ENCODE measurements around the gene ARF4.

ARF4 gene

DNA sequence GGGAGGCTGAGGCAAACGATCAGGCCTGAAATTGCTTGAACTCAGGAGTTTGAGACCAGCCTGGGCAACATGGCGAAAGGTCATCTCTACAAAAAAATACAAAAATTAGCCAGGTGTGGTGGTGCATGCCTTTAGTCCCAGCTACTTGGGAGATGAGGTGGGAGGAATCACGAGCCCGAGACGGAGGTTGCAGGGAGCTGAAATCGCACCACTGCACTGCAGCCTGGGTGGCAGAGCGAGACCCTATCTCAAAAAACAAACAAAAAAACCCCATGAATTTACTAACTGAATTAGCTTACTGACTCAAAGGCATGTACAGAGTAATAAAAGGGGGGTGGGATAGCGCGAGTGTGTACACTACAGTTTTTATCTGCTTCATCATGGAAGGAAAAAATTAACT lies 19.3 kb downstream of the ARF4 start:
- no peak for FAIRE-seq

GRCh38 chr3:57575966-57576626 lies 21.0 kb downstream of the ARF4 start:
- FAIRE-seq = no peak

GRCh38 chr3:57572096-57572495 lies 25.0 kb downstream of the ARF4 start:
- peak; percentile 62 for FAIRE-seq

- FAIRE-seq = no peak
Observed at GRCh38 chr3:57570878-57571277, 26.3 kb downstream of the ARF4 start.

- peak; percentile 3 for FAIRE-seq
Observed at GRCh38 chr3:57569859-57570450, 27.2 kb downstream of the ARF4 start.

DNA sequence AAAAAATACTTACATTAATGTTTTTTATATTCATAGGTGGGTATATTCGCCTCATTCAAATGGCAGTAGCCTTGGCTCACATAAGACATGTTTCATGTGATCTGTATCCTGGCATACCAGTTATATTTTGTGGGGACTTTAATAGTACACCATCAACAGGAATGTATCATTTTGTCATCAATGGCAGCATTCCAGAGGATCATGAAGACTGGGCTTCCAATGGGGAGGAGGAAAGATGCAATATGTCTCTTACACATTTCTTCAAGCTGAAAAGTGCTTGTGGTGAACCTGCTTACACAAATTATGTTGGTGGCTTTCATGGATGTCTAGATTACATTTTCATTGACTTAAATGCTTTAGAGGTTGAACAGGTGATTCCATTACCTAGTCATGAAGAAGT lies 37.6 kb downstream of the ARF4 start:
- no peak for FAIRE-seq

DNA sequence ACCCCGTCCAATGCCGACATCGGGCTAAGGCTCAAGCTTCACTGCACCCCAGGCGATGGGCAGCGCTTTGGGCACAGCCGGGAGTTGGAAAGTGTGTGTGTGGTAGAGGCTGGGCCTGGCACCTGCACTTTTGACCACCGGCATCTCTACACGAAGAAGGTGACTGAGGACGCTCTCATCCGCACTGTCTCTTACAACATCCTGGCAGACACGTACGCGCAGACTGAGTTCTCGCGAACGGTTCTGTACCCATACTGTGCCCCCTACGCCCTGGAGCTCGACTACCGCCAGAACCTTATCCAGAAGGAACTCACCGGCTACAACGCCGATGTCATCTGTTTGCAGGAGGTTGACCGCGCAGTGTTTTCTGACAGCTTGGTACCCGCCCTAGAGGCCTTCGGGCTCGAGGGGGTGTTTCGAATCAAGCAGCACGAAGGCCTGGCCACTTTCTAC lies 40.0 kb downstream of the ARF4 start:
- FAIRE-seq = no peak

- FAIRE-seq = no peak
Observed at GRCh38 chr3:57556459-57557084, 40.6 kb downstream of the ARF4 start.

GRCh38 chr3:57555738-57556458 lies 41.2 kb downstream of the ARF4 start, which contains the start of gene PDE12:
PDE12 (plus strand) TSS chr3:57556274; CDS start chr3:57556380, 106 bp downstream.
- FAIRE-seq = no peak

- FAIRE-seq = no peak
Observed at GRCh38 chr3:57555306-57555705, 41.8 kb downstream of the ARF4 start.

GRCh38 chr3:57546616-57547015 lies 50.5 kb downstream of the ARF4 start:
- FAIRE-seq = no peak

GRCh38 chr3:57545636-57546268 lies 51.4 kb downstream of the ARF4 start:
- peak; percentile 100 for FAIRE-seq

- peak; percentile 99 for FAIRE-seq
Observed at GRCh38 chr3:57544181-57545125, 52.7 kb downstream of the ARF4 start, which contains the start of gene DNAH12. DNAH12 (minus strand) TSS chr3:57544344; CDS start chr3:57542870, 1,474 bp downstream.

DNA sequence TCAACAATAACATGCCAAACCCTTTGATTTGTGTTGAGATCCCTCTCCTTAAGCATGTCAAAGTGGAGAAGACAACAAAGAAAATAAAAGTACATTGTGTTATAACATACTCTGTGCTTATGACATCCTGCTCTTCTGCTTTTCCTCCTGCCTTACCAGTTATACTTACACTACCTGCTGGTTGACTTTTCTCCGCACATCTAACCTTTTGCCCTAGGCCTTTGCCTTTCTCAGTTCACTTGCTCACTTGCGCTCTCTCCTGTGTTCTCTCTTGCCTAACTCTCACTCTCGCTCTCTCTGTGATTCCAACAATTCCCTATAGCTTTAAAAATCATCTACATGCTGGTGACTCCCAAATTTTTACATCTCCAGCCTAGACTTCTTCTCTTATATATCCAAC lies 58.7 kb downstream of the ARF4 start:
- no peak for FAIRE-seq

DNA sequence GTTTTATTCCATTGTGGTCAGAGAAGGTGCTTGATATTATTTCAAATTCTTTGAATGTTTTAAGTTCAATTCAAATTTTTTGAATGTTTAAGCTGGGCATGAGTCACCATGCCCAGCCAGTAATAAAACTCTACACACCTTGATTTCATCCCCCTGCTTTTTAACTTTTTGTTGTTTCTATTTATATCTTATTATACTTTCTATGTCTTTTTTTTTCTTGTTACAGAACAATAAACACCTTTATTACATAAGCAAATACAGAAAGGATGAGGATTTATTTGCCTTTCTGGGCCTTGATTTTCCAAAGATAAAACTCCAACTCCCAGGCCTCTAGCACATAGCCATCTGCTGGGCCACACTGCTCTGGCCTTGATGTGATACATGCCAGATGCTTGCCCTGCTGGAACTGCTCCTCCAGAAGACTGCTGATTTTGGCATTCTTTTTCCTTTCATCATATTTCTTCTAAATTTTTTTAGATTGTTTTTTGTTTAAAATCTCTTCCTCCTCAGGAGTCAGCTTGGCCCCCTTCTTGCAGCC lies 67.0 kb downstream of the ARF4 start:
- peak; percentile 72 for FAIRE-seq

Data from A204.1 (cell line).